WTC11 (cell line): ENCODE data around the gene BMPR1B. TPM values are rescaled to one million over a fixed set of nuclear protein-coding genes. Genes with fewer than 3 reads are reported as not detected.

Experiments used
- ATAC-seq: fragments of 200-7000 bp; cut with Tn5 transposase; 2 replicates; pipeline ENCODE4 v1.10.0; 2021; ENCODE audit warnings: mild to moderate bottlenecking, moderate library complexity
- CTCF ChIA-PET: fragments of 300-600 bp; sonication (Branson Sonifier 250); formaldehyde crosslinking; loops from one replicate; lab custom pipeline; 2021; ENCODE audit warnings: antibody characterized with exemption; lab: Charles Lee
- POLR2A ChIA-PET: fragments of 350-600 bp; sonication (Branson Sonifier 250); formaldehyde crosslinking; loops from one replicate; lab custom pipeline; 2021; ENCODE audit warnings: antibody characterized with exemption; lab: Charles Lee
- DNase-seq: peaks from one replicate; pipeline ENCODE4 v3.0.0; 2021; ENCODE audit warnings: low spot score
- H3K27ac Mint-ChIP-seq: 2 replicates; pipeline ENCODE4 v1.8.0; 2021; ENCODE audit warnings: mixed read lengths
- H3K27me3 Mint-ChIP-seq: 2 replicates; pipeline ENCODE4 v1.8.0; 2021; ENCODE audit warnings: low read depth, mild to moderate bottlenecking, moderate library complexity, mixed read lengths
- H3K36me3 Mint-ChIP-seq: 2 replicates; pipeline ENCODE4 v1.8.0; 2021; ENCODE audit warnings: mixed read lengths
- H3K4me1 Mint-ChIP-seq: 2 replicates; pipeline ENCODE4 v1.8.0; 2022; ENCODE audit warnings: mixed read lengths
- H3K4me3 Mint-ChIP-seq: 2 replicates; pipeline ENCODE4 v1.8.0; 2021; ENCODE audit warnings: mild to moderate bottlenecking, moderate library complexity, mixed read lengths
- H3K9me3 Mint-ChIP-seq: 2 replicates; pipeline ENCODE4 v1.8.0; 2021; ENCODE audit warnings: mixed read lengths
- ATF1 ChIP-seq: sonication (generic); formaldehyde crosslinking; IDR thresholded peaks from 2 replicates; pipeline ENCODE4 v1.8.1; 2023; ENCODE audit warnings: mild to moderate bottlenecking, moderate library complexity, missing genetic modification reagents
- E2F4 ChIP-seq: sonication (generic); formaldehyde crosslinking; IDR thresholded peaks from 2 replicates; pipeline ENCODE4 v1.8.1; 2022; ENCODE audit warnings: low read depth, mild to moderate bottlenecking, moderate library complexity, missing genetic modification reagents, borderline replicate concordance
- ERG ChIP-seq: fragments of 250-450 bp; sonication (Bioruptor Pico); IDR thresholded peaks from 2 replicates; pipeline ENCODE4 v1.8.0; 2021; ENCODE audit warnings: mild to moderate bottlenecking
- FOXP4 ChIP-seq: sonication (generic); formaldehyde crosslinking; IDR thresholded peaks from 2 replicates; pipeline ENCODE4 v1.8.0; 2022; ENCODE audit warnings: mild to moderate bottlenecking, missing genetic modification reagents
- JAZF1 ChIP-seq: fragments of 250-450 bp; sonication (Bioruptor Pico); IDR thresholded peaks from 2 replicates; pipeline ENCODE4 v1.9.0; 2021; ENCODE audit warnings: moderate library complexity, mild to moderate bottlenecking, inconsistent platforms
- NFATC4 ChIP-seq: fragments of 250-450 bp; sonication (Bioruptor Pico); IDR thresholded peaks from 2 replicates; pipeline ENCODE4 v1.9.0; 2021; ENCODE audit warnings: mild to moderate bottlenecking
- NFYB ChIP-seq: sonication (generic); formaldehyde crosslinking; conservative IDR thresholded peaks from 2 replicates; pipeline ENCODE4 v1.8.0; 2022; ENCODE audit warnings: low read depth, missing genetic modification reagents
- SMAD3 ChIP-seq: sonication (generic); formaldehyde crosslinking; IDR thresholded peaks from 2 replicates; pipeline ENCODE4 v1.8.0; 2022; ENCODE audit warnings: missing genetic modification reagents, mild to moderate bottlenecking, borderline replicate concordance
- STAT6 ChIP-seq: sonication (generic); formaldehyde crosslinking; conservative IDR thresholded peaks from 2 replicates; pipeline ENCODE4 v1.8.1; 2023; ENCODE audit warnings: mild to moderate bottlenecking, low read depth, missing genetic modification reagents, moderate library complexity
- TEAD1 ChIP-seq: sonication (generic); formaldehyde crosslinking; IDR thresholded peaks from 2 replicates; pipeline ENCODE4 v1.8.0; 2022; ENCODE audit warnings: mild to moderate bottlenecking, missing genetic modification reagents
- TP53 ChIP-seq: sonication (generic); formaldehyde crosslinking; IDR thresholded peaks from 2 replicates; pipeline ENCODE4 v1.8.1; 2023; ENCODE audit warnings: mild to moderate bottlenecking, missing genetic modification reagents
- ZBTB43 ChIP-seq: sonication (generic); formaldehyde crosslinking; IDR thresholded peaks from 2 replicates; pipeline ENCODE4 v1.8.1; 2023; ENCODE audit warnings: mild to moderate bottlenecking, missing genetic modification reagents
- ZNF317 ChIP-seq: sonication (generic); formaldehyde crosslinking; IDR thresholded peaks from 2 replicates; pipeline ENCODE4 v1.8.1; 2023; ENCODE audit warnings: low read depth, mild to moderate bottlenecking, moderate library complexity, missing genetic modification reagents, borderline replicate concordance
- ZNF423 ChIP-seq: fragments of 250-450 bp; sonication (Bioruptor Pico); IDR thresholded peaks from 2 replicates; pipeline ENCODE4 v2.1.2; 2022; ENCODE audit warnings: mild to moderate bottlenecking, moderate library complexity
- ZNF425 ChIP-seq: fragments of 250-450 bp; sonication (Bioruptor Pico); conservative IDR thresholded peaks from 2 replicates; pipeline ENCODE4 v1.9.0; 2021; ENCODE audit warnings: mild to moderate bottlenecking
- ZNF671 ChIP-seq: fragments of 250-450 bp; sonication (Bioruptor Pico); IDR thresholded peaks from 2 replicates; pipeline ENCODE4 v1.8.0; 2021; ENCODE audit warnings: mild to moderate bottlenecking
- ZSCAN18 ChIP-seq: fragments of 250-450 bp; sonication (Bioruptor Pico); IDR thresholded peaks from 2 replicates; pipeline ENCODE4 v2.1.2; 2022; ENCODE audit warnings: mild to moderate bottlenecking, moderate library complexity
- total RNA-seq: library from RNA; stranded (reverse); gene quantifications from 3 replicates; pipeline ENCODE4 v1.2.3, GENCODE V29; 2021

The BMPR1B gene
- total RNA-seq, 1 experiment from 2014 or later = 0.77 TPM

- CTCF ChIA-PET = interaction anchor here (0.7 kb wide), 1 partner anchor 10 kb away, joined by 10 read pairs; no protein-coding TSS in a partner anchor
- Mint-ChIP-seq H3K9me3 (no peaks in the 10 kb centered on the region), H3K27me3 (no peaks in the 10 kb centered on the region; the same call in 1 of the 2 replicates), H3K4me1 (peaks cover 2% of the 10 kb centered on the region; the same call in 1 of the 2 replicates), H3K27ac (no peak overlapping the region), H3K4me3 (no peak overlapping the region), H3K36me3 (no peaks in the 10 kb centered on the region)
- no peak for TF ChIP-seq E2F4 (CRISPR knock-in tag)
- TF ChIP-seq ZBTB43 = no peak
- POLR2A ChIA-PET = no interaction called here
- no peak for ATAC-seq
- DNase-seq = no peak
These were observed 439.6 kb downstream of the BMPR1B start for GRCh38 chr4:95197353-95197752.

GRCh38 chr4:95198961-95199360, 441.2 kb downstream of the BMPR1B start:
- Mint-ChIP-seq H3K4me3 (no peak overlapping the region), H3K36me3 (no peaks in the 10 kb centered on the region), H3K27ac (no peak overlapping the region), H3K4me1 (peaks cover under 1% of the 10 kb centered on the region; the same call in 1 of the 2 replicates), H3K27me3 (no peaks in the 10 kb centered on the region), H3K9me3 (no peaks in the 10 kb centered on the region)
- ATAC-seq = no peak
- TF ChIP-seq ZNF423 (no peak), ERG (CRISPR knock-in tag) (no peak), ZNF671 (no peak), ZSCAN18 (CRISPR knock-in tag) (no peak), TEAD1 (CRISPR knock-in tag) (no peak), ZNF317 (CRISPR knock-in tag) (no peak), NFATC4 (CRISPR knock-in tag) (no peak)
- no peak for DNase-seq
- CTCF ChIA-PET = no interaction called here
- POLR2A ChIA-PET = no interaction called here

- ChIA-PET CTCF (interaction anchor here (0.6 to 1.9 kb wide), 25 partner anchors 8 to 1139 kb away, joined by 3 to 7 read pairs (median 4); no protein-coding TSS in a partner anchor), POLR2A (no interaction called here)
- no peak overlapping the region for H3K4me3 Mint-ChIP-seq
- peaks cover 5% of the 10 kb centered on the region for H3K4me1 Mint-ChIP-seq
- no peaks in the 10 kb centered on the region for H3K27me3 Mint-ChIP-seq
- no peak overlapping the region for H3K27ac Mint-ChIP-seq
- no peaks in the 10 kb centered on the region for H3K36me3 Mint-ChIP-seq
- H3K9me3 Mint-ChIP-seq = no peaks in the 10 kb centered on the region
- no peak for DNase-seq
- ATAC-seq = peak; percentile 72
- no peak for TF ChIP-seq JAZF1 (CRISPR knock-in tag)
- TF ChIP-seq NFYB (CRISPR knock-in tag) = no peak
- TF ChIP-seq FOXP4 (CRISPR knock-in tag) = no peak
- no peak for TF ChIP-seq NFATC4 (CRISPR knock-in tag)
- no peak for TF ChIP-seq TP53
- no peak for TF ChIP-seq STAT6
- TF ChIP-seq ZNF425 (CRISPR knock-in tag) = no peak
- TF ChIP-seq ZSCAN18 (CRISPR knock-in tag) = no peak
- TF ChIP-seq ATF1 = no peak
- TF ChIP-seq SMAD3 (CRISPR knock-in tag) = no peak
These were observed 446.6 kb downstream of the BMPR1B start for GRCh38 chr4:95204267-95204844.
